Measurements from ENCODE around the gene LSAMP.

LSAMP gene

GRCh38 chr3:116270056-116270455 is 175.2 kb downstream of the LSAMP start:
- H3K9me3 Mint-ChIP-seq = peaks cover 0 to 3% of the 10 kb centered on the region in 2 donors
- H3K27me3 Mint-ChIP-seq = no peaks in the 10 kb centered on the region
- no peaks in the 10 kb centered on the region for H3K4me1 Mint-ChIP-seq
- no peak for DNase-seq
- no peak for ATAC-seq (replicated peaks)
- H3K4me3 Mint-ChIP-seq = no peak overlapping the region
- H3K27ac Mint-ChIP-seq = no peak overlapping the region
- no peaks in the 10 kb centered on the region for H3K36me3 Mint-ChIP-seq

GRCh38 chr3:116267116-116267515 is 178.2 kb downstream of the LSAMP start:
- Mint-ChIP-seq H3K9me3 (peaks cover 0 to 2% of the 10 kb centered on the region in 2 donors), H3K4me1 (no peaks in the 10 kb centered on the region), H3K4me3 (no peak overlapping the region), H3K36me3 (no peaks in the 10 kb centered on the region), H3K27me3 (no peaks in the 10 kb centered on the region), H3K27ac (no peak overlapping the region)
- ATAC-seq (replicated peaks) (no peak), DNase-seq (no peak)

GRCh38 chr3:116265976-116266584 is 179.2 kb downstream of the LSAMP start:
- no peaks in the 10 kb centered on the region for H3K27me3 Mint-ChIP-seq
- no peaks in the 10 kb centered on the region for H3K36me3 Mint-ChIP-seq
- no peaks in the 10 kb centered on the region for H3K4me1 Mint-ChIP-seq
- peaks cover 0 to 2% of the 10 kb centered on the region in 2 donors for H3K9me3 Mint-ChIP-seq
- H3K4me3 Mint-ChIP-seq = no peak overlapping the region
- ATAC-seq (replicated peaks) = no peak
- DNase-seq = no peak
- no peak overlapping the region for H3K27ac Mint-ChIP-seq

GRCh38 chr3:116265320-116265695 is 180.0 kb downstream of the LSAMP start:
- Mint-ChIP-seq H3K27ac (no peak overlapping the region), H3K9me3 (peaks cover 0 to 2% of the 10 kb centered on the region in 2 donors), H3K4me3 (no peak overlapping the region), H3K27me3 (no peaks in the 10 kb centered on the region), H3K4me1 (no peaks in the 10 kb centered on the region), H3K36me3 (no peaks in the 10 kb centered on the region)
- DNase-seq (no peak), ATAC-seq (replicated peaks) (no peak)

GRCh38 chr3:116264546-116265319 is 180.6 kb downstream of the LSAMP start:
- Mint-ChIP-seq H3K27me3 (no peaks in the 10 kb centered on the region), H3K9me3 (peaks cover 0 to 2% of the 10 kb centered on the region in 2 donors), H3K36me3 (no peaks in the 10 kb centered on the region), H3K4me1 (no peaks in the 10 kb centered on the region), H3K4me3 (no peak overlapping the region), H3K27ac (no peak overlapping the region)
- DNase-seq (no peak), ATAC-seq (replicated peaks) (no peak)

- H3K9me3 Mint-ChIP-seq = peaks cover 0 to under 1% of the 10 kb centered on the region in 2 donors
- no peaks in the 10 kb centered on the region for H3K36me3 Mint-ChIP-seq
- H3K27ac Mint-ChIP-seq = no peak overlapping the region
- H3K27me3 Mint-ChIP-seq = no peaks in the 10 kb centered on the region
- DNase-seq = no peak
- no peak overlapping the region for H3K4me3 Mint-ChIP-seq
- no peak for ATAC-seq (replicated peaks)
- no peaks in the 10 kb centered on the region for H3K4me1 Mint-ChIP-seq
Observed at GRCh38 chr3:116263842-116264545, 181.3 kb downstream of the LSAMP start.

GRCh38 chr3:116260491-116260890 is 184.8 kb downstream of the LSAMP start:
- H3K27ac Mint-ChIP-seq = no peak overlapping the region
- H3K4me1 Mint-ChIP-seq = no peaks in the 10 kb centered on the region
- no peaks in the 10 kb centered on the region for H3K9me3 Mint-ChIP-seq
- ATAC-seq (replicated peaks) (no peak), DNase-seq (no peak)
- no peak overlapping the region for H3K4me3 Mint-ChIP-seq
- H3K27me3 Mint-ChIP-seq = no peaks in the 10 kb centered on the region
- no peaks in the 10 kb centered on the region for H3K36me3 Mint-ChIP-seq

- DNase-seq = no peak
- Mint-ChIP-seq H3K4me3 (no peak overlapping the region), H3K4me1 (no peaks in the 10 kb centered on the region), H3K27me3 (no peaks in the 10 kb centered on the region), H3K36me3 (no peaks in the 10 kb centered on the region), H3K9me3 (no peaks in the 10 kb centered on the region), H3K27ac (no peak overlapping the region)
- no peak for ATAC-seq (replicated peaks)
Observed at GRCh38 chr3:116259984-116260383, 185.3 kb downstream of the LSAMP start.

GRCh38 chr3:116256843-116257485 is 188.3 kb downstream of the LSAMP start:
- Mint-ChIP-seq H3K9me3 (no peaks in the 10 kb centered on the region), H3K4me3 (no peak overlapping the region), H3K27me3 (no peaks in the 10 kb centered on the region), H3K36me3 (no peaks in the 10 kb centered on the region), H3K27ac (no peak overlapping the region), H3K4me1 (no peaks in the 10 kb centered on the region)
- ATAC-seq (replicated peaks) = no peak
- DNase-seq = no peak

- ATAC-seq (replicated peaks) (no peak), DNase-seq (no peak)
- H3K4me1 Mint-ChIP-seq = no peaks in the 10 kb centered on the region
- no peaks in the 10 kb centered on the region for H3K36me3 Mint-ChIP-seq
- no peak overlapping the region for H3K27ac Mint-ChIP-seq
- no peaks in the 10 kb centered on the region for H3K27me3 Mint-ChIP-seq
- peaks cover 0 to 2% of the 10 kb centered on the region in 2 donors for H3K9me3 Mint-ChIP-seq
- no peak overlapping the region for H3K4me3 Mint-ChIP-seq
Observed at GRCh38 chr3:116254541-116254940, 190.7 kb downstream of the LSAMP start.

- H3K9me3 Mint-ChIP-seq = peaks cover 0 to 2% of the 10 kb centered on the region in 2 donors
- no peak overlapping the region for H3K4me3 Mint-ChIP-seq
- no peak overlapping the region for H3K27ac Mint-ChIP-seq
- no peaks in the 10 kb centered on the region for H3K36me3 Mint-ChIP-seq
- DNase-seq (no peak), ATAC-seq (replicated peaks) (no peak)
- no peaks in the 10 kb centered on the region for H3K4me1 Mint-ChIP-seq
- H3K27me3 Mint-ChIP-seq = no peaks in the 10 kb centered on the region
Observed at GRCh38 chr3:116253511-116253910, 191.8 kb downstream of the LSAMP start.

GRCh38 chr3:116247605-116248004 is 197.7 kb downstream of the LSAMP start:
- H3K4me1 Mint-ChIP-seq = no peaks in the 10 kb centered on the region
- H3K36me3 Mint-ChIP-seq = no peaks in the 10 kb centered on the region
- H3K27me3 Mint-ChIP-seq = no peaks in the 10 kb centered on the region
- DNase-seq (no peak), ATAC-seq (replicated peaks) (no peak)
- H3K9me3 Mint-ChIP-seq = peaks cover 3 to 7% of the 10 kb centered on the region in 2 donors
- H3K4me3 Mint-ChIP-seq = no peak overlapping the region
- H3K27ac Mint-ChIP-seq = no peak overlapping the region

- H3K36me3 Mint-ChIP-seq = no peaks in the 10 kb centered on the region
- no peak overlapping the region for H3K4me3 Mint-ChIP-seq
- H3K9me3 Mint-ChIP-seq = peaks cover 3 to 7% of the 10 kb centered on the region in 2 donors
- H3K27me3 Mint-ChIP-seq = no peaks in the 10 kb centered on the region
- no peak for ATAC-seq (replicated peaks)
- DNase-seq = no peak
- no peaks in the 10 kb centered on the region for H3K4me1 Mint-ChIP-seq
- H3K27ac Mint-ChIP-seq = no peak overlapping the region
Observed at GRCh38 chr3:116246406-116246980, 198.8 kb downstream of the LSAMP start.

GRCh38 chr3:116242825-116243224 is 202.5 kb downstream of the LSAMP start:
- H3K9me3 Mint-ChIP-seq = peaks cover 0 to 2% of the 10 kb centered on the region in 2 donors
- H3K27ac Mint-ChIP-seq = no peak overlapping the region
- no peak overlapping the region for H3K4me3 Mint-ChIP-seq
- no peaks in the 10 kb centered on the region for H3K4me1 Mint-ChIP-seq
- DNase-seq (no peak), ATAC-seq (replicated peaks) (no peak)
- H3K27me3 Mint-ChIP-seq = no peaks in the 10 kb centered on the region
- H3K36me3 Mint-ChIP-seq = no peaks in the 10 kb centered on the region
